GM18858 (cell line): ENCODE data around the gene TINAG.

ENCODE experiments used
- ATAC-seq: cut with Tn5 transposase; IDR thresholded peaks from one replicate; pipeline ENCODE4 v1.9.1; 2021; ENCODE audit not compliant: unreplicated experiment

TINAG gene

DNA sequence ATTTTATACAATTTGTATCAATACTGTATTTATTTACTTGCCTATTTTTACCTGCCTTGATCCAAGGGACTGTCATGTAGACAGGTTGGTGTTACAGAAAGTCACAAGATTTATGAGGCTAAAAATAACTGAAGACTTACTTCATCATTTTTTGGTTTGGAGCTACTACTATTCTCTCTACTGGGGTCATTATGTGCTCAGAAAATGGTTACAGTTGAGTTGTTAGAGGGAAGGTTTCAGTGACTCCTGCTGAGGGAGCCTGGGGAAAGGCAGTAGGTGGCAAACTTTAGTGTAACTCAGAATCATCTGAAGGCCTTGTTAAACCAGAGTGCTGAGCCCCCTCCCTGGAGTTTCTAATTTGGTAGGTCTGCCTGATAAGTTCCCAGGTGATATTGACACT, 118.8 kb downstream of the TINAG start:
- ATAC-seq = peak; percentile 25

GRCh38 chr6:54427396-54427937, 119.2 kb downstream of the TINAG start:
- no peak for ATAC-seq

GRCh38 chr6:54428431-54428830, 120.2 kb downstream of the TINAG start:
- ATAC-seq = peak; percentile 88

- no peak for ATAC-seq
These were observed 123.2 kb downstream of the TINAG start for GRCh38 chr6:54431466-54431865.
